Ishikawa (cell line): ENCODE data around the gene BBS9.

Source experiments
- FOXM1 ChIP-seq: IDR thresholded peaks from 2 replicates; pipeline ENCODE4 v1.6.1; 2012; ENCODE audit warnings: low read depth, borderline replicate concordance
- NFIC ChIP-seq: IDR thresholded peaks from 2 replicates; pipeline ENCODE4 v1.6.1; 2012
- RAD21 ChIP-seq: IDR thresholded peaks from 2 replicates; pipeline ENCODE4 v1.6.1; 2012; ENCODE audit warnings: low read depth
- TCF12 ChIP-seq: IDR thresholded peaks from 2 replicates; pipeline ENCODE4 v1.6.1; 2012; ENCODE audit warnings: low read depth
- YY1 ChIP-seq: IDR thresholded peaks from 2 replicates; pipeline ENCODE4 v1.6.1; 2012; ENCODE audit warnings: low read depth
- TF ChIP-seq, protein P1 (sequence below): IDR thresholded peaks from 2 replicates; pipeline ENCODE4 v1.6.1; 2012; ENCODE audit warnings: low read depth, mild to moderate bottlenecking

DNA sequence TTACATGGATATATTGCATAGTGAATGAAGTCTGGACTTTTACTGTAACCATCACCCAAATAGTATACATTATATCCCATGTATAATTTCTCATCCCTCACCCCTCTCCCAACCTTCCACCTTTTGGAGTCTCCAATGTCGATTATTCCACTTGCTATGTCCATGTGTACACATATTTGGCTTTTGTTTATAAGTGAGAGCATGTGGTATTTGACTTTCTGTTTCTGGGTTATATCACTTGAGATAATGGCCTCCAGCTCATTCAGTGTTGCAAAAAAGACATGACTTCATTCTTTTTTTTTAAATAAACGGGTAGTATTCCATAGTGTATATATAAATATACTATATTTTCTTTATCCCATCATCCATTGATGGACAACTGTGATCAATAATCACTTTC, 487.4 kb downstream of the BBS9 start:
- TF ChIP-seq TCF12: no peak
- no peak for TF ChIP-seq FOXM1
- TF ChIP-seq RAD21: no peak
- no peak for TF ChIP-seq NFIC
- TF ChIP-seq, protein P1, sequence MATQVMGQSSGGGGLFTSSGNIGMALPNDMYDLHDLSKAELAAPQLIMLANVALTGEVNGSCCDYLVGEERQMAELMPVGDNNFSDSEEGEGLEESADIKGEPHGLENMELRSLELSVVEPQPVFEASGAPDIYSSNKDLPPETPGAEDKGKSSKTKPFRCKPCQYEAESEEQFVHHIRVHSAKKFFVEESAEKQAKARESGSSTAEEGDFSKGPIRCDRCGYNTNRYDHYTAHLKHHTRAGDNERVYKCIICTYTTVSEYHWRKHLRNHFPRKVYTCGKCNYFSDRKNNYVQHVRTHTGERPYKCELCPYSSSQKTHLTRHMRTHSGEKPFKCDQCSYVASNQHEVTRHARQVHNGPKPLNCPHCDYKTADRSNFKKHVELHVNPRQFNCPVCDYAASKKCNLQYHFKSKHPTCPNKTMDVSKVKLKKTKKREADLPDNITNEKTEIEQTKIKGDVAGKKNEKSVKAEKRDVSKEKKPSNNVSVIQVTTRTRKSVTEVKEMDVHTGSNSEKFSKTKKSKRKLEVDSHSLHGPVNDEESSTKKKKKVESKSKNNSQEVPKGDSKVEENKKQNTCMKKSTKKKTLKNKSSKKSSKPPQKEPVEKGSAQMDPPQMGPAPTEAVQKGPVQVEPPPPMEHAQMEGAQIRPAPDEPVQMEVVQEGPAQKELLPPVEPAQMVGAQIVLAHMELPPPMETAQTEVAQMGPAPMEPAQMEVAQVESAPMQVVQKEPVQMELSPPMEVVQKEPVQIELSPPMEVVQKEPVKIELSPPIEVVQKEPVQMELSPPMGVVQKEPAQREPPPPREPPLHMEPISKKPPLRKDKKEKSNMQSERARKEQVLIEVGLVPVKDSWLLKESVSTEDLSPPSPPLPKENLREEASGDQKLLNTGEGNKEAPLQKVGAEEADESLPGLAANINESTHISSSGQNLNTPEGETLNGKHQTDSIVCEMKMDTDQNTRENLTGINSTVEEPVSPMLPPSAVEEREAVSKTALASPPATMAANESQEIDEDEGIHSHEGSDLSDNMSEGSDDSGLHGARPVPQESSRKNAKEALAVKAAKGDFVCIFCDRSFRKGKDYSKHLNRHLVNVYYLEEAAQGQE: no peak
- no peak for TF ChIP-seq YY1
